HepG2 (cell line): Measurements from ENCODE around the gene DHRS4L2. TPM values are rescaled to one million over a fixed set of nuclear protein-coding genes. Genes with fewer than 3 reads are reported as not detected.

Experiments used
- CBFB ChIP-seq: sonication (generic); formaldehyde crosslinking; IDR thresholded peaks from 2 replicates; pipeline ENCODE4 v1.4.0; 2020; ENCODE audit warnings: missing genetic modification reagents
- FOXK2 ChIP-seq: fragments of 450-650 bp; IDR thresholded peaks from 2 replicates; pipeline ENCODE4 v1.6.1; 2016
- KAT2B ChIP-seq: fragments of 150-350 bp; IDR thresholded peaks from 2 replicates; pipeline ENCODE4 v1.6.1; 2014; ENCODE audit warnings: low read depth, low read length, borderline replicate concordance
- NCOA5 ChIP-seq: sonication (generic); formaldehyde crosslinking; IDR thresholded peaks from 2 replicates; pipeline ENCODE4 v1.4.0; 2020; ENCODE audit warnings: missing genetic modification reagents
- PHF21A ChIP-seq: sonication (generic); formaldehyde crosslinking; IDR thresholded peaks from 2 replicates; pipeline ENCODE4 v1.5.0; 2020; ENCODE audit warnings: mild to moderate bottlenecking, missing genetic modification reagents
- ZBTB7A ChIP-seq: sonication (generic); formaldehyde crosslinking; IDR thresholded peaks from 2 replicates; pipeline ENCODE4 v1.8.0; 2022; ENCODE audit warnings: mild to moderate bottlenecking, missing genetic modification reagents
- ZNF674 ChIP-seq: sonication (generic); formaldehyde crosslinking; IDR thresholded peaks from 2 replicates; pipeline ENCODE4 v1.5.0; 2020; ENCODE audit warnings: low read depth, mild to moderate bottlenecking, missing genetic modification reagents
- polyA plus RNA-seq, 8 experiments: library from polyadenylated mRNA; depleted of rRNA in 3 of 8; stranded (reverse) in 7 of 8; unstranded in 1 of 8; fragments of >200 nt; fragmentation: Illumina TruSeq in 4 of 8; extraction: Trizol in 4 of 8; gene quantifications; 2 replicates each; pipeline versions ENCODE4 v1.2.1 to v1.2.3, GENCODE V29; 2011 to 2016; ENCODE audit warnings: low read depth in 4 of 8, missing spikeins in 1 of 8, mixed read lengths in 1 of 8; ENCODE audit not compliant: insufficient read depth in 1 of 8
- total RNA-seq, 5 experiments: library from RNA; depleted of rRNA; stranded (reverse); fragments of >200 nt; fragmentation: Illumina TruSeq; extraction: Trizol; gene quantifications; 2 replicates each; pipeline ENCODE4 v1.2.3, GENCODE V29; 2016; ENCODE audit warnings: low read depth in 1 of 5
- TF ChIP-seq, protein P1 (sequence below): sonication (generic); formaldehyde crosslinking; IDR thresholded peaks from 2 replicates; pipeline ENCODE4 v1.8.1; 2023; ENCODE audit warnings: missing genetic modification reagents, mild to moderate bottlenecking, borderline replicate concordance
- TF ChIP-seq, protein P2 (sequence below): sonication (generic); formaldehyde crosslinking; IDR thresholded peaks from 2 replicates; pipeline ENCODE4 v1.4.0; 2020; ENCODE audit warnings: mild to moderate bottlenecking, missing genetic modification reagents
- TF ChIP-seq, protein P3 (sequence below): IDR thresholded peaks from 2 replicates; pipeline ENCODE4 v1.6.1; 2018; ENCODE audit warnings: missing genetic modification reagents
- TF ChIP-seq, protein P4 (sequence below): sonication (generic); formaldehyde crosslinking; IDR thresholded peaks from 2 replicates; pipeline ENCODE4 v1.5.1; 2020; ENCODE audit warnings: missing genetic modification reagents, mild to moderate bottlenecking, borderline replicate concordance
- TF ChIP-seq, protein P5 (sequence below): sonication (generic); formaldehyde crosslinking; IDR thresholded peaks from 2 replicates; pipeline ENCODE4 v1.4.0; 2020; ENCODE audit warnings: missing genetic modification reagents, borderline replicate concordance
- TF ChIP-seq, protein P6 (sequence below): sonication (generic); formaldehyde crosslinking; IDR thresholded peaks from 2 replicates; pipeline ENCODE4 v1.5.1; 2020; ENCODE audit warnings: mild to moderate bottlenecking, missing genetic modification reagents, borderline replicate concordance

The DHRS4L2 gene
- total and polyA plus RNA-seq, 2 of the 13 experiments (the other 11 are each of a cell fraction or from before 2014, with no cell fraction given), result 24.7 to 38.2 TPM

DNA sequence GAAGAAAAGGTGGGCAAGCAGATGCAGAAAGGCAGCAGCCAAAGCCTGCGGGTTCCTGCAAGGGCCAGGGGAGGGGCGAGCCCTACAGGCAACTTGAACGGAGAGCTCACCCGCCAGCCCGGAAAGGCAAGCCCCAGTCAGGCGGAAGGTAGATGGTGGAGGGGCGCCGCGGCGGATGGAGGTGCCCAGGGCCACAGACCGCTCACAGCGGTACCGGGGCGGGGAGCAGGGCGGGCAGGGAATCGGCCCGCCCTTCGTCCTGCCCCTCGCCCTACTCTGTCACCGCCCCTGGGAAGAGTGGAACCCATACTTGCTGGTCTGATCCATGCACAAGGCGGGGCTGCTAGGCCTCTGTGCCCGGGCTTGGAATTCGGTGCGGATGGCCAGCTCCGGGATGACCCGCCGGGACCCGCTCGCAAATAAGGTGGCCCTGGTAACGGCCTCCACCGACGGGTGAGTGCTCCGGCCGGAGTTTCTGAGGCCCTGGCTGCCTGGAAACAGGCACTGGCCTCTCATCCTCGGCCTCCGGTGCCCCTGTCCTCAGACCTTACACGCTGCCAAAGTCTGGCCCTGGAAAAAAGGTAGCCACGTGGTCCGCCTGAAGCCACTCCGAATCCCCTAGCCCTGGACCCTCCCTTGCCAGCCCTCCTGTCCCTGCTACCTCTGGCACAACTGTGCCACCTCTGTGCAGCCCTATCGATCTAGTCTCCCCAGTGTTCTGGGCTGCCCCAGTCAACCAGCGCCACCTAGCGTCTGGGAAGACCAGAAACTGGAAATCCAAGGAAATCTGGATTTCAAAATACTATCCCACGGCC lies 35.1 kb upstream of the DHRS4L2 start, which contains the start of gene DHRS4 (continued):
- TF ChIP-seq NCOA5, result peak; percentile 42; the same call in 1 of the 2 replicates
- peak; percentile 89; the same call in 1 of the 2 replicates for TF ChIP-seq ZBTB7A (CRISPR knock-in tag)
- TF ChIP-seq, protein P1, sequence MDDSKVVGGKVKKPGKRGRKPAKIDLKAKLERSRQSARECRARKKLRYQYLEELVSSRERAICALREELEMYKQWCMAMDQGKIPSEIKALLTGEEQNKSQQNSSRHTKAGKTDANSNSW (CRISPR knock-in tag), result no peak; the same call in 1 of the 2 replicates
- TF ChIP-seq, protein P2, sequence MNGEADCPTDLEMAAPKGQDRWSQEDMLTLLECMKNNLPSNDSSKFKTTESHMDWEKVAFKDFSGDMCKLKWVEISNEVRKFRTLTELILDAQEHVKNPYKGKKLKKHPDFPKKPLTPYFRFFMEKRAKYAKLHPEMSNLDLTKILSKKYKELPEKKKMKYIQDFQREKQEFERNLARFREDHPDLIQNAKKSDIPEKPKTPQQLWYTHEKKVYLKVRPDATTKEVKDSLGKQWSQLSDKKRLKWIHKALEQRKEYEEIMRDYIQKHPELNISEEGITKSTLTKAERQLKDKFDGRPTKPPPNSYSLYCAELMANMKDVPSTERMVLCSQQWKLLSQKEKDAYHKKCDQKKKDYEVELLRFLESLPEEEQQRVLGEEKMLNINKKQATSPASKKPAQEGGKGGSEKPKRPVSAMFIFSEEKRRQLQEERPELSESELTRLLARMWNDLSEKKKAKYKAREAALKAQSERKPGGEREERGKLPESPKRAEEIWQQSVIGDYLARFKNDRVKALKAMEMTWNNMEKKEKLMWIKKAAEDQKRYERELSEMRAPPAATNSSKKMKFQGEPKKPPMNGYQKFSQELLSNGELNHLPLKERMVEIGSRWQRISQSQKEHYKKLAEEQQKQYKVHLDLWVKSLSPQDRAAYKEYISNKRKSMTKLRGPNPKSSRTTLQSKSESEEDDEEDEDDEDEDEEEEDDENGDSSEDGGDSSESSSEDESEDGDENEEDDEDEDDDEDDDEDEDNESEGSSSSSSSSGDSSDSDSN, result peak; percentile 99
- TF ChIP-seq ZNF674 (CRISPR knock-in tag), result peak; percentile 83; the same call in 1 of the 2 replicates
- TF ChIP-seq FOXK2, result no peak
- peak; percentile 72; the same call in 1 of the 2 replicates for TF ChIP-seq KAT2B
- TF ChIP-seq PHF21A, result peak; percentile 91
- TF ChIP-seq, protein P3, sequence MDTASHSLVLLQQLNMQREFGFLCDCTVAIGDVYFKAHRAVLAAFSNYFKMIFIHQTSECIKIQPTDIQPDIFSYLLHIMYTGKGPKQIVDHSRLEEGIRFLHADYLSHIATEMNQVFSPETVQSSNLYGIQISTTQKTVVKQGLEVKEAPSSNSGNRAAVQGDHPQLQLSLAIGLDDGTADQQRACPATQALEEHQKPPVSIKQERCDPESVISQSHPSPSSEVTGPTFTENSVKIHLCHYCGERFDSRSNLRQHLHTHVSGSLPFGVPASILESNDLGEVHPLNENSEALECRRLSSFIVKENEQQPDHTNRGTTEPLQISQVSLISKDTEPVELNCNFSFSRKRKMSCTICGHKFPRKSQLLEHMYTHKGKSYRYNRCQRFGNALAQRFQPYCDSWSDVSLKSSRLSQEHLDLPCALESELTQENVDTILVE (CRISPR knock-in tag), result peak; percentile 89
- TF ChIP-seq, protein P4, sequence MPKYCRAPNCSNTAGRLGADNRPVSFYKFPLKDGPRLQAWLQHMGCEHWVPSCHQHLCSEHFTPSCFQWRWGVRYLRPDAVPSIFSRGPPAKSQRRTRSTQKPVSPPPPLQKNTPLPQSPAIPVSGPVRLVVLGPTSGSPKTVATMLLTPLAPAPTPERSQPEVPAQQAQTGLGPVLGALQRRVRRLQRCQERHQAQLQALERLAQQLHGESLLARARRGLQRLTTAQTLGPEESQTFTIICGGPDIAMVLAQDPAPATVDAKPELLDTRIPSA (CRISPR knock-in tag), result peak; percentile 97; the same call in 1 of the 2 replicates
- TF ChIP-seq, protein P5, sequence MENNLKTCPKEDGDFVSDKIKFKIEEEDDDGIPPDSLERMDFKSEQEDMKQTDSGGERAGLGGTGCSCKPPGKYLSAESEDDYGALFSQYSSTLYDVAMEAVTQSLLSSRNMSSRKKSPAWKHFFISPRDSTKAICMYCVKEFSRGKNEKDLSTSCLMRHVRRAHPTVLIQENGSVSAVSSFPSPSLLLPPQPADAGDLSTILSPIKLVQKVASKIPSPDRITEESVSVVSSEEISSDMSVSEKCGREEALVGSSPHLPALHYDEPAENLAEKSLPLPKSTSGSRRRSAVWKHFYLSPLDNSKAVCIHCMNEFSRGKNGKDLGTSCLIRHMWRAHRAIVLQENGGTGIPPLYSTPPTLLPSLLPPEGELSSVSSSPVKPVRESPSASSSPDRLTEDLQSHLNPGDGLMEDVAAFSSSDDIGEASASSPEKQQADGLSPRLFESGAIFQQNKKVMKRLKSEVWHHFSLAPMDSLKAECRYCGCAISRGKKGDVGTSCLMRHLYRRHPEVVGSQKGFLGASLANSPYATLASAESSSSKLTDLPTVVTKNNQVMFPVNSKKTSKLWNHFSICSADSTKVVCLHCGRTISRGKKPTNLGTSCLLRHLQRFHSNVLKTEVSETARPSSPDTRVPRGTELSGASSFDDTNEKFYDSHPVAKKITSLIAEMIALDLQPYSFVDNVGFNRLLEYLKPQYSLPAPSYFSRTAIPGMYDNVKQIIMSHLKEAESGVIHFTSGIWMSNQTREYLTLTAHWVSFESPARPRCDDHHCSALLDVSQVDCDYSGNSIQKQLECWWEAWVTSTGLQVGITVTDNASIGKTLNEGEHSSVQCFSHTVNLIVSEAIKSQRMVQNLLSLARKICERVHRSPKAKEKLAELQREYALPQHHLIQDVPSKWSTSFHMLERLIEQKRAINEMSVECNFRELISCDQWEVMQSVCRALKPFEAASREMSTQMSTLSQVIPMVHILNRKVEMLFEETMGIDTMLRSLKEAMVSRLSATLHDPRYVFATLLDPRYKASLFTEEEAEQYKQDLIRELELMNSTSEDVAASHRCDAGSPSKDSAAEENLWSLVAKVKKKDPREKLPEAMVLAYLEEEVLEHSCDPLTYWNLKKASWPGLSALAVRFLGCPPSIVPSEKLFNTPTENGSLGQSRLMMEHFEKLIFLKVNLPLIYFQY (CRISPR knock-in tag), result peak; percentile 84; the same call in 1 of the 2 replicates
- peak; percentile 84 for TF ChIP-seq CBFB (CRISPR knock-in tag)
- TF ChIP-seq, protein P6, sequence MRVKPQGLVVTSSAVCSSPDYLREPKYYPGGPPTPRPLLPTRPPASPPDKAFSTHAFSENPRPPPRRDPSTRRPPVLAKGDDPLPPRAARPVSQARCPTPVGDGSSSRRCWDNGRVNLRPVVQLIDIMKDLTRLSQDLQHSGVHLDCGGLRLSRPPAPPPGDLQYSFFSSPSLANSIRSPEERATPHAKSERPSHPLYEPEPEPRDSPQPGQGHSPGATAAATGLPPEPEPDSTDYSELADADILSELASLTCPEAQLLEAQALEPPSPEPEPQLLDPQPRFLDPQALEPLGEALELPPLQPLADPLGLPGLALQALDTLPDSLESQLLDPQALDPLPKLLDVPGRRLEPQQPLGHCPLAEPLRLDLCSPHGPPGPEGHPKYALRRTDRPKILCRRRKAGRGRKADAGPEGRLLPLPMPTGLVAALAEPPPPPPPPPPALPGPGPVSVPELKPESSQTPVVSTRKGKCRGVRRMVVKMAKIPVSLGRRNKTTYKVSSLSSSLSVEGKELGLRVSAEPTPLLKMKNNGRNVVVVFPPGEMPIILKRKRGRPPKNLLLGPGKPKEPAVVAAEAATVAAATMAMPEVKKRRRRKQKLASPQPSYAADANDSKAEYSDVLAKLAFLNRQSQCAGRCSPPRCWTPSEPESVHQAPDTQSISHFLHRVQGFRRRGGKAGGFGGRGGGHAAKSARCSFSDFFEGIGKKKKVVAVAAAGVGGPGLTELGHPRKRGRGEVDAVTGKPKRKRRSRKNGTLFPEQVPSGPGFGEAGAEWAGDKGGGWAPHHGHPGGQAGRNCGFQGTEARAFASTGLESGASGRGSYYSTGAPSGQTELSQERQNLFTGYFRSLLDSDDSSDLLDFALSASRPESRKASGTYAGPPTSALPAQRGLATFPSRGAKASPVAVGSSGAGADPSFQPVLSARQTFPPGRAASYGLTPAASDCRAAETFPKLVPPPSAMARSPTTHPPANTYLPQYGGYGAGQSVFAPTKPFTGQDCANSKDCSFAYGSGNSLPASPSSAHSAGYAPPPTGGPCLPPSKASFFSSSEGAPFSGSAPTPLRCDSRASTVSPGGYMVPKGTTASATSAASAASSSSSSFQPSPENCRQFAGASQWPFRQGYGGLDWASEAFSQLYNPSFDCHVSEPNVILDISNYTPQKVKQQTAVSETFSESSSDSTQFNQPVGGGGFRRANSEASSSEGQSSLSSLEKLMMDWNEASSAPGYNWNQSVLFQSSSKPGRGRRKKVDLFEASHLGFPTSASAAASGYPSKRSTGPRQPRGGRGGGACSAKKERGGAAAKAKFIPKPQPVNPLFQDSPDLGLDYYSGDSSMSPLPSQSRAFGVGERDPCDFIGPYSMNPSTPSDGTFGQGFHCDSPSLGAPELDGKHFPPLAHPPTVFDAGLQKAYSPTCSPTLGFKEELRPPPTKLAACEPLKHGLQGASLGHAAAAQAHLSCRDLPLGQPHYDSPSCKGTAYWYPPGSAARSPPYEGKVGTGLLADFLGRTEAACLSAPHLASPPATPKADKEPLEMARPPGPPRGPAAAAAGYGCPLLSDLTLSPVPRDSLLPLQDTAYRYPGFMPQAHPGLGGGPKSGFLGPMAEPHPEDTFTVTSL, result peak; percentile 74; the same call in 1 of the 2 replicates
